Common myeloid progenitor, CD34-positive (primary cell): ENCODE data around the gene ALG10B.
"Not testable (repeated sequence)": the region's sequence is repeated elsewhere in the genome, so short reads cannot be mapped to it uniquely, and the experiment has no call there.

Source experiments
- CTCF ChIA-PET: fragments of 350-600 bp; sonication (Branson Sonifier 250); formaldehyde crosslinking; loops from one replicate; lab custom pipeline; 2021; ENCODE audit warnings: antibody characterized with exemption; lab: Charles Lee
- POLR2A ChIA-PET: fragments of 350-600 bp; sonication (Branson Sonifier 250); formaldehyde crosslinking; loops from one replicate; lab custom pipeline; 2021; ENCODE audit warnings: antibody characterized with exemption; lab: Charles Lee
- DNase-seq, 3 donors: peaks; one replicate each; pipeline versions ENCODE4 v3.0.0 to v3.0.0-alpha.2; 2013
- H3K27ac ChIP-seq, 2 experiments: 1 replicate in 1 of 2; 2 replicates in 1 of 2; pipeline ENCODE4 v1.7.0; 2013; ENCODE audit warnings: inconsistent platforms in 2 of 2, low read length in 2 of 2, mild to moderate bottlenecking in 2 of 2, low read depth in 1 of 2, moderate library complexity in 1 of 2; ENCODE audit not compliant: severe bottlenecking in 2 of 2, insufficient read depth in 1 of 2, poor library complexity in 1 of 2
- H3K27me3 ChIP-seq, 5 experiments: replicated peaks in 2 of 5; 1 replicate in 3 of 5; 2 replicates in 2 of 5; pipeline versions ENCODE4 v1.6.1 to v1.7.0; 2013; ENCODE audit warnings: low read length in 4 of 5, mild to moderate bottlenecking in 2 of 5, moderate library complexity in 2 of 5, inconsistent platforms in 1 of 5; ENCODE audit not compliant: insufficient read depth in 5 of 5, control insufficient read depth in 4 of 5
- H3K36me3 ChIP-seq, 4 experiments: 1 replicate in 2 of 4; 2 replicates in 2 of 4; pipeline versions ENCODE4 v1.6.1 to v1.7.0; 2013; ENCODE audit warnings: low read length in 3 of 4, control low read depth in 1 of 4, mild to moderate bottlenecking in 1 of 4; ENCODE audit not compliant: control insufficient read depth in 4 of 4, insufficient read depth in 4 of 4
- H3K4me1 ChIP-seq, 4 experiments: 1 replicate in 3 of 4; 2 replicates in 1 of 4; pipeline versions ENCODE4 v1.6.1 to v1.7.1; 2013; ENCODE audit warnings: low read length in 3 of 4, mild to moderate bottlenecking in 3 of 4, control low read depth in 1 of 4, inconsistent platforms in 1 of 4, moderate library complexity in 1 of 4; ENCODE audit not compliant: control insufficient read depth in 4 of 4, insufficient read depth in 4 of 4; ENCODE audit errors: control extremely low read depth in 1 of 4
- H3K4me3 ChIP-seq, 7 experiments: 1 replicate in 4 of 7; 2 replicates in 3 of 7; pipeline versions ENCODE4 v1.5.1 to v1.7.0; 2013; ENCODE audit warnings: mild to moderate bottlenecking in 7 of 7, low read length in 6 of 7, moderate library complexity in 6 of 7, inconsistent platforms in 2 of 7, low read depth in 2 of 7, control low read depth in 1 of 7; ENCODE audit not compliant: insufficient read depth in 4 of 7, control insufficient read depth in 1 of 7; ENCODE audit errors: extremely low read depth in 1 of 7
- H3K9me3 ChIP-seq, 5 experiments: 1 replicate in 4 of 5; 2 replicates in 1 of 5; pipeline versions ENCODE4 v1.6.1 to v1.7.1; 2013; ENCODE audit warnings: low read length in 4 of 5, mild to moderate bottlenecking in 2 of 5, inconsistent platforms in 1 of 5, low read depth in 1 of 5, moderate library complexity in 1 of 5; ENCODE audit not compliant: control insufficient read depth in 4 of 5, insufficient read depth in 2 of 5; ENCODE audit errors: control extremely low read depth in 1 of 5
- WGBS: methylation state at CpG from one replicate; pipeline ENCODE4 v1.1.5; 2013; ENCODE audit not compliant: insufficient coverage; 5-methylcytosine and 5-hydroxymethylcytosine counted together

Gene ALG10B

GRCh38 chr12:38302972-38303371 lies 13.6 kb upstream of the ALG10B start:
- H3K27me3 ChIP-seq, CTCF ChIA-PET, DNase-seq, H3K9me3 ChIP-seq, H3K4me1 ChIP-seq, H3K4me3 ChIP-seq, H3K27ac ChIP-seq, H3K36me3 ChIP-seq: not testable (repeated sequence)
- POLR2A ChIA-PET: interaction anchor here (0.6 kb wide), 1 partner anchor 175 kb away, joined by 5 read pairs; no protein-coding TSS in a partner anchor
- no CpG with 5 or more reads among the region's 1 CpG for WGBS

DNA sequence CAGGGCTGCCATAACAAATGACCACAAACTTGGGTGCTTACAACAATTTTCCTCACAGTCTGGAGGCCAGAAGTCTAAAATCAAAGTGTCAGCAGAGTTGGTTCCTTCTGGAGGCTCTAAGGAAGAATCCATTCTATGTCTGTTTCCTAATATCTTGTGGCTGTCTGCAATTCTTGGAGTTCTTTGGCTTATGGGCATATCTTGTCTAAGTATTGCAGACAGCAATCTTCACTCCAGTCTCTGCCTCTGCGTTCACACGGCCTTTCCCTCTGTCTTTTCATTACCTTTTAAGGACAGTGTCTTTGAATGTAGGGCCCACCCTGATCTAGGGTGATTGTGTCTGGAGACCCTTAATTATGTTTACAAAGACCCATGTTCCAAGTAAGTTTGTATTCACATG lies 5.4 kb downstream of the ALG10B start:
- no CpG with 5 or more reads among the region's 2 CpGs for WGBS
- H3K4me3 ChIP-seq, H3K36me3 ChIP-seq, CTCF ChIA-PET, H3K4me1 ChIP-seq, H3K9me3 ChIP-seq, H3K27me3 ChIP-seq, H3K27ac ChIP-seq, DNase-seq, POLR2A ChIA-PET: not testable (repeated sequence)

GRCh38 chr12:38324912-38325311 lies 8.3 kb downstream of the ALG10B start:
- Histone ChIP-seq H3K4me1 (peaks cover 0 to 2% (median 0%) of the 10 kb centered on the region in 4 experiments), H3K27ac (no peak overlapping the region), H3K27me3 (no peaks in the 10 kb centered on the region), H3K4me3 (no peak overlapping the region), H3K36me3 (no peaks in the 10 kb centered on the region), H3K9me3 (no peaks in the 10 kb centered on the region)
- ChIA-PET CTCF (no interaction called here), POLR2A (no interaction called here)
- no CpG with 5 or more reads among the region's 2 CpGs for WGBS
- no peak for DNase-seq

DNA sequence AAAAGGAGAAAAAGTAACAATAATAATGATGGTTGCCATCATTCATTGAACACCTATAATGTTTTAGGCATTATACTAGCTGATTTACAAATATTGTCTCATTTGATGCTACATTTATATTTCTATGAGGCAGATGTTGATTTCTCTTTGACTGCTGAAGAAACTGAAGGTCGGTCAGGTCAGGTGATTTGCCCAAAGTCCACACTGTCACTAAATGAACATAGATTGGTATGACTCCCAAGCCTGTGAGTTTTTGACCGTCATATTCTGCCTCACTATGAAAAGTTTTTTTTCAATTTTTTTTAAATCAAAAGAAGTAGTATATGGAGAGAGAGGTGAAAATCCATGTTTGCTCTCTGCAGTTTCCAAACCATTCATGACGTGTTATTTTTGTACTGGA lies 10.8 kb downstream of the ALG10B start:
- H3K36me3 ChIP-seq: no peaks in the 10 kb centered on the region
- CTCF ChIA-PET: interaction anchor here (0.7 to 3.8 kb wide), 6 partner anchors 576 to 948 kb away, joined by 3 to 37 read pairs (median 4); partner anchors contain the start of gene CPNE8
- no peak overlapping the region for H3K27ac ChIP-seq
- H3K4me3 ChIP-seq: no peak overlapping the region
- peaks cover 0 to 2% (median 0%) of the 10 kb centered on the region in 4 experiments for H3K4me1 ChIP-seq
- no peaks in the 10 kb centered on the region for H3K9me3 ChIP-seq
- no CpG with 5 or more reads among the region's 3 CpGs for WGBS
- no peaks in the 10 kb centered on the region for H3K27me3 ChIP-seq
- DNase-seq: no peak
- POLR2A ChIA-PET: no interaction called here

DNA sequence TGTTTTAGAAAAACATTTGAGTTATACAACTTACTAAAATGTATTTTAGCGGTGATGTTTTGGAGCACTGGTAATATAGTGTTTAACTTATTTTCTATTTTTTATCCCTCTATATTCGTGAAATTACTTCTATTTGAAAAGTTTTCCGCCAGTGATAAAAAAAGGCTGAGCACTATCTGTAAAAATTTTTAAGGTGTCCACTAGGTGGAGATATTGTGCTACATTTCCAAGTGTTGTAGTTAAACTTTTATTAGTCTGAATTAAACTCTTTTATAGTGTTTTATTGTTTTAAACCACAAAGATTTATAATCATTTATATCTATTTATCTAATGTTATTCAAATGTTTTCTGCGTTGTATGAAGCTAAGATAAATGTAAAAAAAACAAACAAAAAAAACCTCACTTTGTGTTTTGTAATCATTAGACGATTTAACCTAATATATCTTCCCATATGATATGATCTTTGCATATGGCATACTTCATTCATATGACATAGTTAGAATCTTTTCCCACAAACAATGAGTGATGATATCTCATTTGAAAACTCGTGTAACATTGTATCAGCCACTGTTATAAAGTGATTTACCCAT lies 11.8 kb downstream of the ALG10B start:
- DNase-seq: peak; percentile 44 to 68 (median 66)
- H3K4me1 ChIP-seq: peaks cover 0 to 2% (median 0%) of the 10 kb centered on the region in 4 experiments
- H3K27me3 ChIP-seq: no peaks in the 10 kb centered on the region
- H3K36me3 ChIP-seq: no peaks in the 10 kb centered on the region
- no peak overlapping the region for H3K27ac ChIP-seq
- no peaks in the 10 kb centered on the region for H3K9me3 ChIP-seq
- H3K4me3 ChIP-seq: no peak overlapping the region
- ChIA-PET CTCF (interaction anchor here (0.5 to 3.8 kb wide), 7 partner anchors 16 to 1254 kb away, joined by 3 to 37 read pairs (median 4); partner anchors contain the start of gene CPNE8), POLR2A (no interaction called here)
- WGBS: no CpG with 5 or more reads among the region's 6 CpGs

DNA sequence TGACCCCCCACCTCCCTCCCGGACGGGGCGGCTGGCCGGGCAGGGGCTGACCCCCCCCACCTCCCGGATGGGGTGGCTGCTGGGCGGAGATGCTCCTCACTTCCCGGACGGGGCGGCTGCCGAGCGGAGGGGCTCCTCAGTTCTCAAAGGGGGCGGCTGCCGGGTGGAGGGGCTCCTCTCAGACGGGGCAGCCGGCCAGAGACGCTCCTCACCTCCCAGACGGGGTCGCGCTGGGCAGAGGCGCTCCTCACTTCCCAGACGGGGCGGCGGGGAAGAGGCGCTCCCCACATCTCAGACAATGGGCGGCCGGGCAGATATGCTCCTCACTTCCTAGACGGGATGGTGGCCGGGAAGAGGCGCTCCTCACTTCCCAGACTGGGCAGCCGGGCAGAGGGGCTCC lies 13.8 kb downstream of the ALG10B start:
- DNase-seq, H3K4me1 ChIP-seq, H3K9me3 ChIP-seq, H3K36me3 ChIP-seq, H3K27ac ChIP-seq, H3K4me3 ChIP-seq, H3K27me3 ChIP-seq, POLR2A ChIA-PET: not testable (repeated sequence)
- CTCF ChIA-PET: interaction anchor here (2.2 kb wide), 1 partner anchor 774 kb away, joined by 7 read pairs; no protein-coding TSS in a partner anchor
- WGBS: 92% methylated on average over 18 of the region's 30 CpGs

- no CpG with 5 or more reads among the region's 1 CpG for WGBS
- no peaks in the 10 kb centered on the region for H3K36me3 ChIP-seq
- H3K4me3 ChIP-seq: no peak overlapping the region
- H3K9me3 ChIP-seq: no peaks in the 10 kb centered on the region
- POLR2A ChIA-PET: no interaction called here
- DNase-seq: no peak
- no peaks in the 10 kb centered on the region for H3K27me3 ChIP-seq
- peaks cover 0 to 2% (median 0%) of the 10 kb centered on the region in 4 experiments for H3K4me1 ChIP-seq
- CTCF ChIA-PET: interaction anchor here (0.5 to 1.5 kb wide), 2 partner anchors 573 to 694 kb away, joined by 3 to 4 read pairs; partner anchors contain the start of gene CPNE8
- no peak overlapping the region for H3K27ac ChIP-seq
Observed at GRCh38 chr12:38332814-38333213, 16.2 kb downstream of the ALG10B start.
